HepG2 (cell line): Measurements from ENCODE around the gene TXNRD3. TPM values are rescaled to one million over a fixed set of nuclear protein-coding genes. Genes with fewer than 3 reads are reported as not detected.

Source experiments
- IRF1 ChIP-seq: sonication (generic); formaldehyde crosslinking; IDR thresholded peaks from 2 replicates; pipeline ENCODE4 v1.4.0; 2020; ENCODE audit warnings: low read depth, mild to moderate bottlenecking, missing genetic modification reagents
- KLF13 ChIP-seq: sonication (generic); formaldehyde crosslinking; IDR thresholded peaks from 2 replicates; pipeline ENCODE4 v1.4.0; 2020; ENCODE audit warnings: mild to moderate bottlenecking, missing genetic modification reagents
- REST ChIP-seq, 2 experiments: IDR thresholded peaks; 2 replicates each; pipeline ENCODE4 v1.6.1; 2011 to 2012; ENCODE audit warnings: low read length in 2 of 2, borderline replicate concordance in 1 of 2, low read depth in 1 of 2, mild to moderate bottlenecking in 1 of 2, moderate library complexity in 1 of 2
- SMAD3 ChIP-seq: sonication (generic); formaldehyde crosslinking; IDR thresholded peaks from 2 replicates; pipeline ENCODE4 v1.4.0; 2020; ENCODE audit warnings: missing genetic modification reagents
- TBX3 ChIP-seq: fragments of 450-650 bp; IDR thresholded peaks from 2 replicates; pipeline ENCODE4 v1.6.1; 2017; ENCODE audit warnings: antibody characterized with exemption, mild to moderate bottlenecking, inconsistent platforms, borderline replicate concordance
- TEF ChIP-seq: sonication (generic); formaldehyde crosslinking; IDR thresholded peaks from 2 replicates; pipeline ENCODE4 v1.5.0; 2020; ENCODE audit warnings: missing genetic modification reagents
- TOE1 ChIP-seq: sonication (generic); formaldehyde crosslinking; IDR thresholded peaks from 2 replicates; pipeline ENCODE4 v1.4.0; 2020; ENCODE audit warnings: mild to moderate bottlenecking, missing genetic modification reagents
- YEATS2 ChIP-seq: sonication (generic); formaldehyde crosslinking; IDR thresholded peaks from 2 replicates; pipeline ENCODE4 v1.4.0; 2020; ENCODE audit warnings: missing genetic modification reagents, borderline replicate concordance
- ZNF777 ChIP-seq: sonication (generic); formaldehyde crosslinking; IDR thresholded peaks from 2 replicates; pipeline ENCODE4 v1.4.0; 2020; ENCODE audit warnings: missing genetic modification reagents
- ZSCAN25 ChIP-seq: sonication (generic); formaldehyde crosslinking; IDR thresholded peaks from 2 replicates; pipeline ENCODE4 v1.8.0; 2022; ENCODE audit warnings: mild to moderate bottlenecking, missing genetic modification reagents
- polyA plus RNA-seq, 8 experiments: library from polyadenylated mRNA; depleted of rRNA in 3 of 8; stranded (reverse) in 7 of 8; unstranded in 1 of 8; fragments of >200 nt; fragmentation: Illumina TruSeq in 4 of 8; extraction: Trizol in 4 of 8; gene quantifications; 2 replicates each; pipeline versions ENCODE4 v1.2.1 to v1.2.3, GENCODE V29; 2011 to 2016; ENCODE audit warnings: low read depth in 4 of 8, missing spikeins in 1 of 8, mixed read lengths in 1 of 8; ENCODE audit not compliant: insufficient read depth in 1 of 8
- total RNA-seq, 5 experiments: library from RNA; depleted of rRNA; stranded (reverse); fragments of >200 nt; fragmentation: Illumina TruSeq; extraction: Trizol; gene quantifications; 2 replicates each; pipeline ENCODE4 v1.2.3, GENCODE V29; 2016; ENCODE audit warnings: low read depth in 1 of 5
- TF ChIP-seq, protein P1 (sequence below): sonication (generic); formaldehyde crosslinking; IDR thresholded peaks from 2 replicates; pipeline ENCODE4 v1.5.1; 2020; ENCODE audit warnings: mild to moderate bottlenecking, missing genetic modification reagents, borderline replicate concordance
- TF ChIP-seq, protein P2 (sequence below): sonication (generic); formaldehyde crosslinking; IDR thresholded peaks from 2 replicates; pipeline ENCODE4 v1.5.0; 2020; ENCODE audit warnings: mild to moderate bottlenecking, missing genetic modification reagents, borderline replicate concordance

TXNRD3 gene
- total and polyA plus RNA-seq, 2 of the 13 experiments (the other 11 are each of a cell fraction or from before 2014, with no cell fraction given), result 4.8 to 20.7 TPM

- TF ChIP-seq TEF (CRISPR knock-in tag), result no peak
- TF ChIP-seq SMAD3, result no peak
- peak; percentile 42; the same call in 1 of the 2 replicates for TF ChIP-seq ZSCAN25 (CRISPR knock-in tag)
- no peak for TF ChIP-seq IRF1
- TF ChIP-seq, protein P1, sequence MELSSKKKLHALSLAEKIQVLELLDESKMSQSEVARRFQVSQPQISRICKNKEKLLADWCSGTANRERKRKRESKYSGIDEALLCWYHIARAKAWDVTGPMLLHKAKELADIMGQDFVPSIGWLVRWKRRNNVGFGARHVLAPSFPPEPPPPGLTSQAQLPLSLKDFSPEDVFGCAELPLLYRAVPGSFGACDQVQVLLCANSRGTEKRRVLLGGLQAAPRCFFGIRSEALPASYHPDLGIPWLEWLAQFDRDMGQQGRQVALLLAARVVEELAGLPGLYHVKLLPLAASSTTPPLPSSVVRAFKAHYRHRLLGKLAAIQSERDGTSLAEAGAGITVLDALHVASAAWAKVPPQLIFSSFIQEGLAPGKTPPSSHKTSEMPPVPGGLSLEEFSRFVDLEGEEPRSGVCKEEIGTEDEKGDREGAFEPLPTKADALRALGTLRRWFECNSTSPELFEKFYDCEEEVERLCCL (CRISPR knock-in tag), result no peak; the same call in 1 of the 2 replicates
- TF ChIP-seq KLF13 (CRISPR knock-in tag), result peak; percentile 96
- TF ChIP-seq REST (IDR thresholded peaks at IDR 0.05; ENCODE audit: borderline replicate concordance in 1 of 2, low read depth in 1 of 2, low read length in 2 of 2), result no peak
- TF ChIP-seq, protein P2, sequence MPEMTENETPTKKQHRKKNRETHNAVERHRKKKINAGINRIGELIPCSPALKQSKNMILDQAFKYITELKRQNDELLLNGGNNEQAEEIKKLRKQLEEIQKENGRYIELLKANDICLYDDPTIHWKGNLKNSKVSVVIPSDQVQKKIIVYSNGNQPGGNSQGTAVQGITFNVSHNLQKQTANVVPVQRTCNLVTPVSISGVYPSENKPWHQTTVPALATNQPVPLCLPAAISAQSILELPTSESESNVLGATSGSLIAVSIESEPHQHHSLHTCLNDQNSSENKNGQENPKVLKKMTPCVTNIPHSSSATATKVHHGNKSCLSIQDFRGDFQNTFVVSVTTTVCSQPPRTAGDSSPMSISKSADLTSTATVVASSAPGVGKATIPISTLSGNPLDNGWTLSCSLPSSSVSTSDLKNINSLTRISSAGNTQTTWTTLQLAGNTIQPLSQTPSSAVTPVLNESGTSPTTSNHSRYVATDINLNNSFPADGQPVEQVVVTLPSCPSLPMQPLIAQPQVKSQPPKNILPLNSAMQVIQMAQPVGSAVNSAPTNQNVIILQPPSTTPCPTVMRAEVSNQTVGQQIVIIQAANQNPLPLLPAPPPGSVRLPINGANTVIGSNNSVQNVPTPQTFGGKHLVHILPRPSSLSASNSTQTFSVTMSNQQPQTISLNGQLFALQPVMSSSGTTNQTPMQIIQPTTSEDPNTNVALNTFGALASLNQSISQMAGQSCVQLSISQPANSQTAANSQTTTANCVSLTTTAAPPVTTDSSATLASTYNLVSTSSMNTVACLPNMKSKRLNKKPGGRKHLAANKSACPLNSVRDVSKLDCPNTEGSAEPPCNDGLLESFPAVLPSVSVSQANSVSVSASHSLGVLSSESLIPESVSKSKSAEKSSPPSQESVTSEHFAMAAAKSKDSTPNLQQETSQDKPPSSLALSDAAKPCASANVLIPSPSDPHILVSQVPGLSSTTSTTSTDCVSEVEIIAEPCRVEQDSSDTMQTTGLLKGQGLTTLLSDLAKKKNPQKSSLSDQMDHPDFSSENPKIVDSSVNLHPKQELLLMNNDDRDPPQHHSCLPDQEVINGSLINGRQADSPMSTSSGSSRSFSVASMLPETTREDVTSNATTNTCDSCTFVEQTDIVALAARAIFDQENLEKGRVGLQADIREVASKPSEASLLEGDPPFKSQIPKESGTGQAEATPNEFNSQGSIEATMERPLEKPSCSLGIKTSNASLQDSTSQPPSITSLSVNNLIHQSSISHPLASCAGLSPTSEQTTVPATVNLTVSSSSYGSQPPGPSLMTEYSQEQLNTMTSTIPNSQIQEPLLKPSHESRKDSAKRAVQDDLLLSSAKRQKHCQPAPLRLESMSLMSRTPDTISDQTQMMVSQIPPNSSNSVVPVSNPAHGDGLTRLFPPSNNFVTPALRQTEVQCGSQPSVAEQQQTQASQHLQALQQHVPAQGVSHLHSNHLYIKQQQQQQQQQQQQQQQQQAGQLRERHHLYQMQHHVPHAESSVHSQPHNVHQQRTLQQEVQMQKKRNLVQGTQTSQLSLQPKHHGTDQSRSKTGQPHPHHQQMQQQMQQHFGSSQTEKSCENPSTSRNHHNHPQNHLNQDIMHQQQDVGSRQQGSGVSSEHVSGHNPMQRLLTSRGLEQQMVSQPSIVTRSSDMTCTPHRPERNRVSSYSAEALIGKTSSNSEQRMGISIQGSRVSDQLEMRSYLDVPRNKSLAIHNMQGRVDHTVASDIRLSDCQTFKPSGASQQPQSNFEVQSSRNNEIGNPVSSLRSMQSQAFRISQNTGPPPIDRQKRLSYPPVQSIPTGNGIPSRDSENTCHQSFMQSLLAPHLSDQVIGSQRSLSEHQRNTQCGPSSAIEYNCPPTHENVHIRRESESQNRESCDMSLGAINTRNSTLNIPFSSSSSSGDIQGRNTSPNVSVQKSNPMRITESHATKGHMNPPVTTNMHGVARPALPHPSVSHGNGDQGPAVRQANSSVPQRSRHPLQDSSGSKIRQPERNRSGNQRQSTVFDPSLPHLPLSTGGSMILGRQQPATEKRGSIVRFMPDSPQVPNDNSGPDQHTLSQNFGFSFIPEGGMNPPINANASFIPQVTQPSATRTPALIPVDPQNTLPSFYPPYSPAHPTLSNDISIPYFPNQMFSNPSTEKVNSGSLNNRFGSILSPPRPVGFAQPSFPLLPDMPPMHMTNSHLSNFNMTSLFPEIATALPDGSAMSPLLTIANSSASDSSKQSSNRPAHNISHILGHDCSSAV (CRISPR knock-in tag), result 0 out of 2 replicates have a peak, but pooled peaks have one; percentile 32
- no peak for TF ChIP-seq TOE1 (CRISPR knock-in tag)
- TF ChIP-seq YEATS2 (CRISPR knock-in tag), result peak; percentile 45; the same call in 1 of the 2 replicates
- TF ChIP-seq TBX3, result no peak
- TF ChIP-seq ZNF777, result no peak; the same call in 1 of the 2 replicates
Measured at GRCh38 chr3:126703512-126704493, 48.9 kb upstream of the TXNRD3 start, which contains the start of gene CHCHD6 (continued).
